Esophagus muscularis mucosa (tissue), 4 donors: ENCODE measurements around the gene GRID1. TPM values are rescaled to one million over a fixed set of nuclear protein-coding genes. Genes with fewer than 3 reads are reported as not detected.
"Not testable (repeated sequence)": the region's sequence is repeated elsewhere in the genome, so short reads cannot be mapped to it uniquely, and the experiment has no call there.

Experiments used
- DNase-seq: peaks from one replicate; pipeline ENCODE4 v3.0.0-alpha.2; 2017; ENCODE audit errors: extremely low spot score
- H3K27ac ChIP-seq, 4 donors: fragments of 200-600 bp; sonication (generic); replicated peaks in 1 of 4; 1 replicate in 3 of 4; 2 replicates in 1 of 4; pipeline ENCODE4 v1.5.1; 2016 to 2019; ENCODE audit warnings: mild to moderate bottlenecking in 1 of 4
- H3K27me3 ChIP-seq, 4 donors: fragments of 200-600 bp; sonication (generic); one replicate each; pipeline versions ENCODE4 v1.5.1 to v1.6.0; 2016 to 2019
- H3K36me3 ChIP-seq, 4 donors: fragments of 200-600 bp; sonication (generic); one replicate each; pipeline ENCODE4 v1.5.1; 2016 to 2019
- H3K4me1 ChIP-seq, 4 donors: fragments of 200-600 bp; sonication (generic); one replicate each; pipeline ENCODE4 v1.5.1; 2016 to 2019
- H3K4me3 ChIP-seq, 4 donors: fragments of 200-600 bp; sonication (generic); 1 replicate in 2 of 4; 2 replicates in 2 of 4; pipeline ENCODE4 v1.5.1; 2016 to 2019; ENCODE audit warnings: mild to moderate bottlenecking in 4 of 4, moderate library complexity in 1 of 4
- H3K9me3 ChIP-seq, 4 donors: fragments of 200-600 bp; sonication (generic); 1 replicate in 3 of 4; 2 replicates in 1 of 4; pipeline ENCODE4 v1.5.1; 2016 to 2019
- EP300 ChIP-seq: sonication (generic); formaldehyde crosslinking; IDR thresholded peaks from one replicate; pipeline ENCODE4 v1.6.1; 2017; ENCODE audit warnings: antibody characterized with exemption
- POLR2A ChIP-seq: fragments of 450-650 bp; IDR thresholded peaks from one replicate; pipeline ENCODE4 v1.6.1; 2017; ENCODE audit warnings: antibody characterized with exemption, moderate library complexity, mild to moderate bottlenecking, low read depth
- POLR2AphosphoS5 ChIP-seq, 2 donors: sonication (generic); formaldehyde crosslinking; IDR thresholded peaks; one replicate each; pipeline ENCODE4 v1.6.1; 2017; ENCODE audit warnings: antibody characterized with exemption in 2 of 2
- WGBS: methylation state at CpG from one replicate; pipeline ENCODE4 v1.1.5; 2018; 5-methylcytosine and 5-hydroxymethylcytosine counted together
- intact Hi-C: fragments of 100-400 bp; cut with DNase I; formaldehyde crosslinking; loops from one replicate; pipeline ENCODE4 v1.15.1; 2023
- total RNA-seq, 4 donors: library from RNA; depleted of rRNA; stranded (reverse); fragments of >200 nt; gene quantifications; one replicate each; pipeline versions ENCODE4 v1.1.0 to v1.2.1, GENCODE V29; 2016
- TF ChIP-seq, protein P1 (sequence below), 3 experiments: fragments of 200-600 bp in 2 of 3; fragments of 450-650 bp in 1 of 3; sonication (generic) in 2 of 3; IDR thresholded peaks; one replicate each; pipeline ENCODE4 v1.5.1; 2017 to 2019; ENCODE audit warnings: antibody characterized with exemption in 3 of 3, mild to moderate bottlenecking in 2 of 3, moderate library complexity in 1 of 3

Gene GRID1
- total RNA-seq, 4 donors from 2014 or later = under 0.01 to 1.3 (median 1.1) TPM

DNA sequence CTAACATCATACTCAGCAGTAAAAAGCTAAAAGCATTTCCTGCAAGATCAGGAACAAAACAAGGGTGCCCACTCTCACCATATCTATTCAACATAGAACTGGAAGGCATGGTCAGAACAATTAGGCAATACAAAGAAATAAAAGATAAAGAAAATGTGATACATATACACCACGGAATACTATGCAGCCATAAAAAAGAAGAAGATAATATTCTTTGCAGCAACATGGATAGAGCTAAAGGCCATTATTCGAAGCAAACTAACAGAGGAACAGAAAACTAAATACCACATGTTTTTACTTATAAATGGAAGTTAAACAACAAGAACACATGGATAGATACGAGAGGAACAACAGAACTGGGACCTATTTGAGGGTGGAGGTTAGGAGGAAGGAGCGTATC, 652.7 kb downstream of the GRID1 start:
- Histone ChIP-seq H3K27ac (no peak overlapping the region), H3K4me3 (no peak overlapping the region), H3K36me3 (no peaks in the 10 kb centered on the region), H3K9me3 (peaks cover 0 to 4% (median 0%) of the 10 kb centered on the region in 4 donors), H3K27me3 (no peaks in the 10 kb centered on the region), H3K4me1 (no peaks in the 10 kb centered on the region)
- intact Hi-C loops = no loop called here
- WGBS = 82% methylated on average over 4 of the region's 4 CpGs
- TF ChIP-seq, protein P1, sequence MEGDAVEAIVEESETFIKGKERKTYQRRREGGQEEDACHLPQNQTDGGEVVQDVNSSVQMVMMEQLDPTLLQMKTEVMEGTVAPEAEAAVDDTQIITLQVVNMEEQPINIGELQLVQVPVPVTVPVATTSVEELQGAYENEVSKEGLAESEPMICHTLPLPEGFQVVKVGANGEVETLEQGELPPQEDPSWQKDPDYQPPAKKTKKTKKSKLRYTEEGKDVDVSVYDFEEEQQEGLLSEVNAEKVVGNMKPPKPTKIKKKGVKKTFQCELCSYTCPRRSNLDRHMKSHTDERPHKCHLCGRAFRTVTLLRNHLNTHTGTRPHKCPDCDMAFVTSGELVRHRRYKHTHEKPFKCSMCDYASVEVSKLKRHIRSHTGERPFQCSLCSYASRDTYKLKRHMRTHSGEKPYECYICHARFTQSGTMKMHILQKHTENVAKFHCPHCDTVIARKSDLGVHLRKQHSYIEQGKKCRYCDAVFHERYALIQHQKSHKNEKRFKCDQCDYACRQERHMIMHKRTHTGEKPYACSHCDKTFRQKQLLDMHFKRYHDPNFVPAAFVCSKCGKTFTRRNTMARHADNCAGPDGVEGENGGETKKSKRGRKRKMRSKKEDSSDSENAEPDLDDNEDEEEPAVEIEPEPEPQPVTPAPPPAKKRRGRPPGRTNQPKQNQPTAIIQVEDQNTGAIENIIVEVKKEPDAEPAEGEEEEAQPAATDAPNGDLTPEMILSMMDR (IDR thresholded peaks at IDR 0.05) = no peak
- TF ChIP-seq POLR2AphosphoS5 (IDR thresholded peaks at IDR 0.05) (no peak), EP300 (no peak), POLR2A (no peak)
- DNase-seq = no peak

DNA sequence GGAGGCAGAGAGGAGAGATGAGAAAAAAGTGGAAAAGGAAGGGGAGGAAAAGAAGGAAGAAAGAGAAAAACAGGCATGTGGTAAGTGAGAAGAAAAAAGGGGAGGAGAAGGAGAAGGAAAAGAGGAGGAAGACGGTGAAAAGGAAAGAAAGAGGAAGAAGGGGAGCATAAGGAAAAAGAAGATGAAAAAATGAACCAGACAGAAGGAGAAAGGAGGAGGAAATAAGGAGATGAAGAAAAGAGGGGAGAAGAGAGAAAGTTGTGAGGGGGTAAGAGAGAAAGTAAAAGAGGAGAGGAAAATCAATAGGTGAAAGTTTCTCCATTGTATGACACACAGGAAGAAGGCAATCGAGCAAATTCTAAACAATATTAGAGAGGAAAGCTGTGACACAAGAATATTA, 663.8 kb downstream of the GRID1 start:
- no peaks in the 10 kb centered on the region for H3K27me3 ChIP-seq
- TF ChIP-seq POLR2A (no peak), POLR2AphosphoS5 (IDR thresholded peaks at IDR 0.05) (no peak)
- TF ChIP-seq, protein P1 (IDR thresholded peaks at IDR 0.05) = no peak
- no peak overlapping the region for H3K27ac ChIP-seq
- H3K9me3 ChIP-seq = no peaks in the 10 kb centered on the region
- intact Hi-C loops = no loop called here
- H3K4me1 ChIP-seq = no peaks in the 10 kb centered on the region
- 70% methylated on average over 2 of the region's 2 CpGs for WGBS
- H3K4me3 ChIP-seq = no peak overlapping the region
- DNase-seq = no peak
- H3K36me3 ChIP-seq = no peaks in the 10 kb centered on the region

DNA sequence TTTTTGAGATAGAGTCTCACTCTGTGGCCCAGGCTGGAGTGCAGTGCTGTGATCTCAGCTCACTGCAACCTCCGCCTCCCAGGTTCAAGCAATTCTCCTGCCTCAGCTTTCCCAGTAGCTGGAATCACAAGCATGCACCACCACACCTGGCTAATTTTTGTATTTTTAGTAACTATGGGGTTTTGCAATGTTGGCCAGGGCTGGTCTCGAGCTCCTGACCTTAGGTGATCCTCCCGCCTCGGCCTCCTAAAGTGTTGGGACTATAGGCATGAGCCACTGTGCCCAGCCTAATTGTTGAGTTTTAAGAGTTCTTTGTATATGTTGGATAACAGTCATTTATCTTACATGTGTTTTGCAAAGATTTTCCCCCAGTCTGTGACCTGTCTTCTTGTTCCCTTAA, 667.5 kb downstream of the GRID1 start:
- intact Hi-C loops, H3K27ac ChIP-seq, H3K9me3 ChIP-seq, H3K4me1 ChIP-seq, DNase-seq, H3K36me3 ChIP-seq, H3K27me3 ChIP-seq, H3K4me3 ChIP-seq: not testable (repeated sequence)
- WGBS = 92% methylated on average over 4 of the region's 4 CpGs

DNA sequence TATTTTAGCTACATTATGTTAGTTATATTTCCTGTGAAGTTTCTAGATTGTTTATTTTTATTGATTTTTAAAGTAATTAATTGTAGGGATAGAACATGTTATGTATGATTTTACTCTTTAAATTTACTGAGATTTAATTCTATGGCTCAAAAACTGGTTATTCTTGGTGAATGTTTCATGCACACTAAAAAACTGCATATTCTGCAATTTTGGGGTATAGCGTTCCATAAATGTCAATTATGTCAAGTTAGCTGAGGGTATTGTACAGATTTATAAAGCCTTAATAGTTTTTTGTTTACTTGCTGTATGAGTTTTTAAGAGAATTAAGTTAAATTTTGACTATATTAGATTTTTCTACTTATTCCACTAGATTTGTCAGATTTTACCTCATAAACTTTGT, 669.7 kb downstream of the GRID1 start:
- H3K36me3 ChIP-seq = no peaks in the 10 kb centered on the region
- H3K27me3 ChIP-seq = no peaks in the 10 kb centered on the region
- no peaks in the 10 kb centered on the region for H3K9me3 ChIP-seq
- TF ChIP-seq EP300 = no peak
- TF ChIP-seq, protein P1 (IDR thresholded peaks at IDR 0.05) = no peak
- TF ChIP-seq POLR2A = no peak
- TF ChIP-seq POLR2AphosphoS5 (IDR thresholded peaks at IDR 0.05) = no peak
- intact Hi-C loops = no loop called here
- H3K4me1 ChIP-seq = no peaks in the 10 kb centered on the region
- H3K27ac ChIP-seq = no peak overlapping the region
- no peak for DNase-seq
- H3K4me3 ChIP-seq = no peak overlapping the region
- 82% methylated on average over 1 of the region's 1 CpG for WGBS

DNA sequence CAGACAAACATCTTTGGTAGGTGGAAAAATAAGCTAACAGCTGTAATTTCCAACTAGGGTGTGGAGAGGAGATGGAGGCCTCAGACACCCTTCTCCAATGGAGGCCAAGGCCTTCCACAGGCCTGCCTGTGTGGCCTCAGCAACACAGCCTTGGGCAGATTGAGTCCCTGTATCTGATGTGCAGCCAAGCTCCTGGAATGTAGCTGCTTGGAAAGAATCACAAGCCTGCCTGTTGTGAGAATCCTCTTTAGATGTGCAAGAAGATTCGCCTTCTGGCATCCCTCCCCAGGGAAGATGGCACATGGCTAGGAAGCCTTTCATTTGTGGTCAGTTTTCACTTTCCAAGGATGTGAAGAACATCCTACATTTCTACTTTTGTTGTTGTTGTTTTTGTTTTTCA, 684.0 kb downstream of the GRID1 start:
- no peak for DNase-seq
- H3K36me3 ChIP-seq = no peaks in the 10 kb centered on the region
- H3K9me3 ChIP-seq = peaks cover 0 to 6% (median 0%) of the 10 kb centered on the region in 4 donors
- H3K27ac ChIP-seq = no peak overlapping the region
- no peak overlapping the region for H3K4me3 ChIP-seq
- intact Hi-C loops = no loop called here
- TF ChIP-seq POLR2AphosphoS5 (IDR thresholded peaks at IDR 0.05) = no peak
- no peak for TF ChIP-seq EP300
- TF ChIP-seq, protein P1 (IDR thresholded peaks at IDR 0.05) = no peak
- TF ChIP-seq POLR2A = no peak
- H3K4me1 ChIP-seq = no peaks in the 10 kb centered on the region
- H3K27me3 ChIP-seq = no peaks in the 10 kb centered on the region
- WGBS = 63% methylated on average over 1 of the region's 1 CpG
